ENCODE measurements around the gene DNM1L. TPM values are rescaled to one million over a fixed set of nuclear protein-coding genes. Genes with fewer than 3 reads are reported as not detected.

Gene DNM1L
- 139 TPM for total RNA-seq
- polyA plus RNA-seq: 39.0 TPM

GRCh38 chr12:32679091-32679919, at the start of gene DNM1L:
DNM1L (plus strand) TSS chr12:32679301; CDS start chr12:32679364, 63 bp downstream.
- no peaks in the 10 kb centered on the region for H3K4me1 ChIP-seq (ENCODE audit: insufficient read depth)
- peak within 1 kb of the TSS; percentile 70 for H3K4me3 ChIP-seq (ENCODE audit: low read depth, low read length)
- DNase-seq (ENCODE audit: extremely low spot score): peak; percentile 93
- H3K36me3 ChIP-seq (ENCODE audit: insufficient read depth): no peaks in the 10 kb centered on the region
- H3K27ac ChIP-seq (ENCODE audit: low read depth): peak within 1 kb of the TSS; percentile 80
- under 1% methylated on average over 76 of the region's 76 CpGs for WGBS

- Histone ChIP-seq H3K36me3 (ENCODE audit: insufficient read depth) (peaks cover 2% of the 10 kb centered on the region), H3K4me3 (ENCODE audit: low read depth, low read length) (no peak overlapping the region), H3K27ac (ENCODE audit: low read depth) (no peak overlapping the region), H3K4me1 (ENCODE audit: insufficient read depth) (no peaks in the 10 kb centered on the region)
- DNase-seq (ENCODE audit: extremely low spot score): no peak
- 84% methylated on average over 6 of the region's 6 CpGs for WGBS
Measured at GRCh38 chr12:32641287-32641901, 37.7 kb upstream of the DNM1L start.

- Histone ChIP-seq H3K27ac (ENCODE audit: low read depth) (no peak overlapping the region), H3K4me3 (ENCODE audit: low read depth, low read length) (no peak overlapping the region), H3K4me1 (ENCODE audit: insufficient read depth) (no peaks in the 10 kb centered on the region), H3K36me3 (ENCODE audit: insufficient read depth) (no peaks in the 10 kb centered on the region)
- no peak for DNase-seq (ENCODE audit: extremely low spot score)
- WGBS: 52% methylated on average over 2 of the region's 2 CpGs
Measured at GRCh38 chr12:32644431-32644830, 34.7 kb upstream of the DNM1L start.

- WGBS: 66% methylated on average over 3 of the region's 3 CpGs
- no peak overlapping the region for H3K4me3 ChIP-seq (ENCODE audit: low read depth, low read length)
- no peak overlapping the region for H3K27ac ChIP-seq (ENCODE audit: low read depth)
- DNase-seq (ENCODE audit: extremely low spot score): no peak
- no peaks in the 10 kb centered on the region for H3K4me1 ChIP-seq (ENCODE audit: insufficient read depth)
- H3K36me3 ChIP-seq (ENCODE audit: insufficient read depth): no peaks in the 10 kb centered on the region
Measured at GRCh38 chr12:32647275-32647674, 31.8 kb upstream of the DNM1L start.

- WGBS: 40% methylated on average over 2 of the region's 2 CpGs
- Histone ChIP-seq H3K4me3 (ENCODE audit: low read depth, low read length) (no peak overlapping the region), H3K36me3 (ENCODE audit: insufficient read depth) (no peaks in the 10 kb centered on the region)
Measured at GRCh38 chr12:32650508-32650907, 28.6 kb upstream of the DNM1L start.

GRCh38 chr12:32651151-32651955, 27.7 kb upstream of the DNM1L start:
- no peaks in the 10 kb centered on the region for H3K36me3 ChIP-seq (ENCODE audit: insufficient read depth)
- WGBS: 94% methylated on average over 5 of the region's 5 CpGs
- no peak overlapping the region for H3K4me3 ChIP-seq (ENCODE audit: low read depth, low read length)
- no peak overlapping the region for H3K27ac ChIP-seq (ENCODE audit: low read depth)
- DNase-seq (ENCODE audit: extremely low spot score): no peak
- H3K4me1 ChIP-seq (ENCODE audit: insufficient read depth): no peaks in the 10 kb centered on the region

More at GRCh38 chr12:32650508-32650907, 28.6 kb upstream of the DNM1L start:
- Histone ChIP-seq H3K27ac (ENCODE audit: low read depth) (no peak overlapping the region), H3K4me1 (ENCODE audit: insufficient read depth) (no peaks in the 10 kb centered on the region)
- DNase-seq (ENCODE audit: extremely low spot score): no peak

GRCh38 chr12:32651956-32652210, 27.2 kb upstream of the DNM1L start:
- Histone ChIP-seq H3K4me1 (ENCODE audit: insufficient read depth) (no peaks in the 10 kb centered on the region), H3K4me3 (ENCODE audit: low read depth, low read length) (no peak overlapping the region), H3K27ac (ENCODE audit: low read depth) (no peak overlapping the region), H3K36me3 (ENCODE audit: insufficient read depth) (no peaks in the 10 kb centered on the region)
- DNase-seq (ENCODE audit: extremely low spot score): no peak
- 90% methylated on average over 4 of the region's 4 CpGs for WGBS

GRCh38 chr12:32659908-32660440, 19.1 kb upstream of the DNM1L start:
- H3K36me3 ChIP-seq (ENCODE audit: insufficient read depth): no peaks in the 10 kb centered on the region
- no peak overlapping the region for H3K27ac ChIP-seq (ENCODE audit: low read depth)
- WGBS: 28% methylated on average over 6 of the region's 6 CpGs
- DNase-seq (ENCODE audit: extremely low spot score): no peak
- H3K4me1 ChIP-seq (ENCODE audit: insufficient read depth): peaks cover 1% of the 10 kb centered on the region
- H3K4me3 ChIP-seq (ENCODE audit: low read depth, low read length): no peak overlapping the region

- H3K4me3 ChIP-seq (ENCODE audit: low read depth, low read length): no peak overlapping the region
- H3K27ac ChIP-seq (ENCODE audit: low read depth): no peak overlapping the region
- no peak for DNase-seq (ENCODE audit: extremely low spot score)
- peaks cover 1% of the 10 kb centered on the region for H3K4me1 ChIP-seq (ENCODE audit: insufficient read depth)
- 90% methylated on average over 7 of the region's 7 CpGs for WGBS
- no peaks in the 10 kb centered on the region for H3K36me3 ChIP-seq (ENCODE audit: insufficient read depth)
Measured at GRCh38 chr12:32661706-32662105, 17.4 kb upstream of the DNM1L start.

- no peak for DNase-seq (ENCODE audit: extremely low spot score)
- H3K36me3 ChIP-seq (ENCODE audit: insufficient read depth): no peaks in the 10 kb centered on the region
- no peak overlapping the region for H3K27ac ChIP-seq (ENCODE audit: low read depth)
- 90% methylated on average over 2 of the region's 2 CpGs for WGBS
- peaks cover 1% of the 10 kb centered on the region for H3K4me1 ChIP-seq (ENCODE audit: insufficient read depth)
- no peak overlapping the region for H3K4me3 ChIP-seq (ENCODE audit: low read depth, low read length)
Measured at GRCh38 chr12:32662665-32663064, 16.4 kb upstream of the DNM1L start.

- Histone ChIP-seq H3K36me3 (ENCODE audit: insufficient read depth) (no peaks in the 10 kb centered on the region), H3K27ac (ENCODE audit: low read depth) (no peak overlapping the region), H3K4me3 (ENCODE audit: low read depth, low read length) (no peak overlapping the region), H3K4me1 (ENCODE audit: insufficient read depth) (peaks cover 1% of the 10 kb centered on the region)
- no peak for DNase-seq (ENCODE audit: extremely low spot score)
- WGBS: 92% methylated on average over 14 of the region's 14 CpGs
Measured at GRCh38 chr12:32666018-32666417, 13.1 kb upstream of the DNM1L start.

- Histone ChIP-seq H3K4me3 (ENCODE audit: low read depth, low read length) (no peak overlapping the region), H3K36me3 (ENCODE audit: insufficient read depth) (no peaks in the 10 kb centered on the region), H3K27ac (ENCODE audit: low read depth) (no peak overlapping the region), H3K4me1 (ENCODE audit: insufficient read depth) (no peaks in the 10 kb centered on the region)
- WGBS: 95% methylated on average over 1 of the region's 1 CpG
- DNase-seq (ENCODE audit: extremely low spot score): no peak
Measured at GRCh38 chr12:32669584-32669983, 9.5 kb upstream of the DNM1L start.

GRCh38 chr12:32671930-32672780, 6.9 kb upstream of the DNM1L start:
- H3K4me1 ChIP-seq (ENCODE audit: insufficient read depth): no peaks in the 10 kb centered on the region
- no peak overlapping the region for H3K4me3 ChIP-seq (ENCODE audit: low read depth, low read length)
- no peaks in the 10 kb centered on the region for H3K36me3 ChIP-seq (ENCODE audit: insufficient read depth)
- peak; percentile 43 for DNase-seq (ENCODE audit: extremely low spot score)
- 31% methylated on average over 11 of the region's 11 CpGs for WGBS
- no peak overlapping the region for H3K27ac ChIP-seq (ENCODE audit: low read depth)

All from urinary bladder (tissue), 4 donors.